GM21529 (cell line): ENCODE data around the gene NTRK3.
"Not testable (repeated sequence)": the region's sequence is repeated elsewhere in the genome, so short reads cannot be mapped to it uniquely, and the experiment has no call there.

Experiments used
- ATAC-seq: cut with Tn5 transposase; IDR thresholded peaks from one replicate; pipeline ENCODE4 v1.9.1; 2021; ENCODE audit not compliant: unreplicated experiment

NTRK3 gene

GRCh38 chr15:87850916-87851315 lies 405.6 kb downstream of the NTRK3 start:
- no peak for ATAC-seq

- no peak for ATAC-seq
These were observed 407.4 kb downstream of the NTRK3 start for GRCh38 chr15:87849181-87849580.

- ATAC-seq = no peak
These were observed 408.5 kb downstream of the NTRK3 start for GRCh38 chr15:87848012-87848411.

- ATAC-seq = no peak
These were observed 409.8 kb downstream of the NTRK3 start for GRCh38 chr15:87846746-87847145.

GRCh38 chr15:87843312-87843711 lies 413.2 kb downstream of the NTRK3 start:
- ATAC-seq = no peak

GRCh38 chr15:87841426-87841998 lies 415.0 kb downstream of the NTRK3 start:
- no peak for ATAC-seq

- not testable (repeated sequence) for ATAC-seq
These were observed 420.7 kb downstream of the NTRK3 start for GRCh38 chr15:87835830-87836229.

GRCh38 chr15:87833333-87833732 lies 423.2 kb downstream of the NTRK3 start:
- not testable (repeated sequence) for ATAC-seq

- ATAC-seq = no peak
These were observed 427.0 kb downstream of the NTRK3 start for GRCh38 chr15:87829332-87830050.

GRCh38 chr15:87828608-87829007 lies 427.9 kb downstream of the NTRK3 start:
- no peak for ATAC-seq

GRCh38 chr15:87827131-87827530 lies 429.4 kb downstream of the NTRK3 start:
- ATAC-seq = no peak

- ATAC-seq = no peak
These were observed 430.3 kb downstream of the NTRK3 start for GRCh38 chr15:87826119-87826747.

- ATAC-seq = no peak
These were observed 437.8 kb downstream of the NTRK3 start for GRCh38 chr15:87818756-87819155.

GRCh38 chr15:87817553-87817952 lies 439.0 kb downstream of the NTRK3 start:
- ATAC-seq = no peak

GRCh38 chr15:87816811-87817210 lies 439.7 kb downstream of the NTRK3 start:
- no peak for ATAC-seq

GRCh38 chr15:87816016-87816415 lies 440.5 kb downstream of the NTRK3 start:
- no peak for ATAC-seq
